ENCODE data around the gene KIF13A.

Gene KIF13A

DNA sequence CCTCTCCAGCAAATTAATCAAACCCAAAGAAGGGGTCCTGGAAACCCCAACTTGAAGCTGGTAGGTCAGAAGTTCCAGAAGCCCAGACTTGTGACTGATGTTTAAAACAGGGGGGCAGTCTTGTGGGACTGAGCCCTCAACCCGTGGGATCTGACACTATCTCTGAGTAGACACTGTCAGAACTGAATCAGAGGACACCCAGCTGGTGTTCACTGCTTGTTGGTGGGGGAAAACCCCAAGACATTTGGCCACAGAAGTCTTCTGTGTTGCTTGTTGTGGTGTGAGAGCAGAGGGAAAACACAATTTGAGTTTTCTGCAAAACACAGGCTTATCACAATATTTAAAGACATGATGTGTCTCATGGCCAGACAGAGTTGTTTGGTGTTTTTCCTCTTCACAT is 29.9 kb downstream of the KIF13A start:
- no peak for DNase-seq (ENCODE audit: low read depth in 1 of 2, low spot score in 1 of 2)
- TF ChIP-seq SPI1 (IDR thresholded peaks at IDR 0.05; ENCODE audit: borderline replicate concordance, low read depth) (no peak), GABPA (IDR thresholded peaks at IDR 0.05; ENCODE audit: low read depth) (no peak), POLR2AphosphoS5 (IDR thresholded peaks at IDR 0.05; ENCODE audit: low read depth) (no peak)
- TF ChIP-seq, protein P1, sequence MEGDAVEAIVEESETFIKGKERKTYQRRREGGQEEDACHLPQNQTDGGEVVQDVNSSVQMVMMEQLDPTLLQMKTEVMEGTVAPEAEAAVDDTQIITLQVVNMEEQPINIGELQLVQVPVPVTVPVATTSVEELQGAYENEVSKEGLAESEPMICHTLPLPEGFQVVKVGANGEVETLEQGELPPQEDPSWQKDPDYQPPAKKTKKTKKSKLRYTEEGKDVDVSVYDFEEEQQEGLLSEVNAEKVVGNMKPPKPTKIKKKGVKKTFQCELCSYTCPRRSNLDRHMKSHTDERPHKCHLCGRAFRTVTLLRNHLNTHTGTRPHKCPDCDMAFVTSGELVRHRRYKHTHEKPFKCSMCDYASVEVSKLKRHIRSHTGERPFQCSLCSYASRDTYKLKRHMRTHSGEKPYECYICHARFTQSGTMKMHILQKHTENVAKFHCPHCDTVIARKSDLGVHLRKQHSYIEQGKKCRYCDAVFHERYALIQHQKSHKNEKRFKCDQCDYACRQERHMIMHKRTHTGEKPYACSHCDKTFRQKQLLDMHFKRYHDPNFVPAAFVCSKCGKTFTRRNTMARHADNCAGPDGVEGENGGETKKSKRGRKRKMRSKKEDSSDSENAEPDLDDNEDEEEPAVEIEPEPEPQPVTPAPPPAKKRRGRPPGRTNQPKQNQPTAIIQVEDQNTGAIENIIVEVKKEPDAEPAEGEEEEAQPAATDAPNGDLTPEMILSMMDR (IDR thresholded peaks at IDR 0.05; ENCODE audit: insufficient read depth, low read length) = no peak
- TF ChIP-seq, protein P2, sequence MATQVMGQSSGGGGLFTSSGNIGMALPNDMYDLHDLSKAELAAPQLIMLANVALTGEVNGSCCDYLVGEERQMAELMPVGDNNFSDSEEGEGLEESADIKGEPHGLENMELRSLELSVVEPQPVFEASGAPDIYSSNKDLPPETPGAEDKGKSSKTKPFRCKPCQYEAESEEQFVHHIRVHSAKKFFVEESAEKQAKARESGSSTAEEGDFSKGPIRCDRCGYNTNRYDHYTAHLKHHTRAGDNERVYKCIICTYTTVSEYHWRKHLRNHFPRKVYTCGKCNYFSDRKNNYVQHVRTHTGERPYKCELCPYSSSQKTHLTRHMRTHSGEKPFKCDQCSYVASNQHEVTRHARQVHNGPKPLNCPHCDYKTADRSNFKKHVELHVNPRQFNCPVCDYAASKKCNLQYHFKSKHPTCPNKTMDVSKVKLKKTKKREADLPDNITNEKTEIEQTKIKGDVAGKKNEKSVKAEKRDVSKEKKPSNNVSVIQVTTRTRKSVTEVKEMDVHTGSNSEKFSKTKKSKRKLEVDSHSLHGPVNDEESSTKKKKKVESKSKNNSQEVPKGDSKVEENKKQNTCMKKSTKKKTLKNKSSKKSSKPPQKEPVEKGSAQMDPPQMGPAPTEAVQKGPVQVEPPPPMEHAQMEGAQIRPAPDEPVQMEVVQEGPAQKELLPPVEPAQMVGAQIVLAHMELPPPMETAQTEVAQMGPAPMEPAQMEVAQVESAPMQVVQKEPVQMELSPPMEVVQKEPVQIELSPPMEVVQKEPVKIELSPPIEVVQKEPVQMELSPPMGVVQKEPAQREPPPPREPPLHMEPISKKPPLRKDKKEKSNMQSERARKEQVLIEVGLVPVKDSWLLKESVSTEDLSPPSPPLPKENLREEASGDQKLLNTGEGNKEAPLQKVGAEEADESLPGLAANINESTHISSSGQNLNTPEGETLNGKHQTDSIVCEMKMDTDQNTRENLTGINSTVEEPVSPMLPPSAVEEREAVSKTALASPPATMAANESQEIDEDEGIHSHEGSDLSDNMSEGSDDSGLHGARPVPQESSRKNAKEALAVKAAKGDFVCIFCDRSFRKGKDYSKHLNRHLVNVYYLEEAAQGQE (IDR thresholded peaks at IDR 0.05; ENCODE audit: insufficient replicate concordance, low read depth) = no peak
- Histone ChIP-seq H3K27me3 (ENCODE audit: insufficient read depth, poor library complexity, severe bottlenecking) (no peaks in the 10 kb centered on the region), H3K27ac (replicated peaks) (no peak overlapping the region), H3K4me3 (replicated peaks; ENCODE audit: insufficient read depth, low read length) (no peak overlapping the region)

DNA sequence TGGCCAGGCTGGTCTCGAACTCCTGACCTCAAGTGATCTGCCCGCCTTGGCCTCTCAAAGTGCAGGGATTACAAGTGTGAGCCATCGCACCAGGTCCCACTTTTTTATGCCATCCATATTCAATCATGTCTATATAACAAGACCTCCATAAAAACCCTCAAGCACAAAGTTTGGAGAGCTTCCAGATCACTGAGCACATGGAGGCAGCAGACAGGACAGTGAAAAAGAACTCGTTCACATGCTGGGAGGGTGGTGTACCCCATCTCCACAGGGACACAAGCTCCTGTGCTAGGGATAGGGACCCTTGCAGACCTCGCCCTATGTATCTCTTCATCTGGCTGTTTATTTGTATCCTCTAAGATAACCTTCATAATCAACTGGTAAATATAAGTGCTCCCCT is 30.3 kb downstream of the KIF13A start:
- no peak overlapping the region for H3K27ac ChIP-seq (replicated peaks)
- no peaks in the 10 kb centered on the region for H3K27me3 ChIP-seq (ENCODE audit: insufficient read depth, poor library complexity, severe bottlenecking)
- TF ChIP-seq, protein P1 (IDR thresholded peaks at IDR 0.05; ENCODE audit: insufficient read depth, low read length) = no peak
- no peak for TF ChIP-seq GABPA (IDR thresholded peaks at IDR 0.05; ENCODE audit: low read depth)
- DNase-seq (ENCODE audit: low read depth in 1 of 2, low spot score in 1 of 2) = no peak
- no peak overlapping the region for H3K4me3 ChIP-seq (replicated peaks; ENCODE audit: insufficient read depth, low read length)

DNA sequence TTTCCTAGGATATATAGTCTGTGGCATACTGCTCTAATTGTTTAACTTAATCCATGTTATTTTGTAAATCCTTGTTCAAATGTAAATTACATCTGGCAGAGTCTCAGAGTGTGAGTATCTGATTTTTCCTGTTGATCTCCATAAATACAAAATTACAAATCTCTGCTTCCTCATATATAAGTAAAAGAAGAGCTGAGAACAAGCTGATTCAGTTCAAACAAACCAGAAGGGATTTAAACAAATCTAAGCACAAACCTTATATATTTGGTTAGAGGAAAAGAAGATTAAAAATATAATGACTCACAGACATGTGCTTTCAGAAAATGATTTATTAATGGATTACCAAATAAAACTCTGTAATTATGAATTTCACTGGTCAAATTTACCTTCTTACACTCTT is 37.3 kb downstream of the KIF13A start:
- DNase-seq (ENCODE audit: low read depth in 1 of 2, low spot score in 1 of 2) = no peak
- Histone ChIP-seq H3K27me3 (ENCODE audit: insufficient read depth, poor library complexity, severe bottlenecking) (no peaks in the 10 kb centered on the region), H3K4me3 (replicated peaks; ENCODE audit: insufficient read depth, low read length) (no peak overlapping the region), H3K27ac (replicated peaks) (no peak overlapping the region)
- TF ChIP-seq SPI1 (IDR thresholded peaks at IDR 0.05; ENCODE audit: borderline replicate concordance, low read depth) = no peak
- TF ChIP-seq, protein P2 (IDR thresholded peaks at IDR 0.05; ENCODE audit: insufficient replicate concordance, low read depth) = no peak
- TF ChIP-seq POLR2AphosphoS5 (IDR thresholded peaks at IDR 0.05; ENCODE audit: low read depth) = no peak
- no peak for TF ChIP-seq GABPA (IDR thresholded peaks at IDR 0.05; ENCODE audit: low read depth)
- TF ChIP-seq, protein P1 (IDR thresholded peaks at IDR 0.05; ENCODE audit: insufficient read depth, low read length) = no peak

DNA sequence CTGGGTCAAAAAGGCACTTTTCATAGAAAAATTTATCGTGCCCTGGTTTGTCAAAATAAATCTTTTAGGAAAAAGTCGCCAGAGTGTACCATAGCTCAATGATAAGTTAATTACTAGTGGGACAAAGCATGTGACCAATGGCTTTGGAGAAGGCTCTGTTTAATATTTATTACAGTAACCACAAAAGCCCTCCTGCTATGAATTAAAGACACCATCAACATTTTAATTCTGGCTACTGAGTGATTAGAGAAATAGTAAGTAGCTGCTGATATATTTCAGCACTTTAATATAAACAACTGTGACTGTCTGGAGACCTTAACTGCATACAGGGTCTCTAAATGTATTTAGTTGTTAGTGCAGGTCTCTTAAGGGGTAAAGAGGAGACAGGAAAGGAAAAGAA is 38.3 kb downstream of the KIF13A start:
- no peak for DNase-seq (ENCODE audit: low read depth in 1 of 2, low spot score in 1 of 2)
- Histone ChIP-seq H3K27me3 (ENCODE audit: insufficient read depth, poor library complexity, severe bottlenecking) (no peaks in the 10 kb centered on the region), H3K27ac (replicated peaks) (no peak overlapping the region), H3K4me3 (replicated peaks; ENCODE audit: insufficient read depth, low read length) (no peak overlapping the region)
- TF ChIP-seq, protein P1 (IDR thresholded peaks at IDR 0.05; ENCODE audit: insufficient read depth, low read length) = no peak
- TF ChIP-seq SPI1 (IDR thresholded peaks at IDR 0.05; ENCODE audit: borderline replicate concordance, low read depth) (no peak), GABPA (IDR thresholded peaks at IDR 0.05; ENCODE audit: low read depth) (no peak), POLR2AphosphoS5 (IDR thresholded peaks at IDR 0.05; ENCODE audit: low read depth) (no peak)
- TF ChIP-seq, protein P2 (IDR thresholded peaks at IDR 0.05; ENCODE audit: insufficient replicate concordance, low read depth) = no peak

Measured in HL-60 (cell line).